Panc1 (cell line): ENCODE results near the gene MAP4K2.

Experiments
- POLR2AphosphoS5 ChIP-seq: IDR thresholded peaks from 2 replicates; pipeline ENCODE4 v1.6.1; 2012; ENCODE audit warnings: mild to moderate bottlenecking, low read depth, low read length, moderate library complexity
- SIN3A ChIP-seq: IDR thresholded peaks from 2 replicates; pipeline ENCODE4 v1.6.1; 2012; ENCODE audit warnings: low read depth, mild to moderate bottlenecking, low read length, moderate library complexity, borderline replicate concordance; ENCODE audit not compliant: insufficient read depth
- TCF7L2 ChIP-seq: IDR thresholded peaks from 2 replicates; pipeline ENCODE4 v1.6.1; 2011; ENCODE audit warnings: mild to moderate bottlenecking, low read depth, low read length, inconsistent platforms
- TF ChIP-seq, protein P1 (sequence below): fragments of 450-650 bp; IDR thresholded peaks from 2 replicates; pipeline ENCODE4 v1.5.1; 2017; ENCODE audit warnings: mild to moderate bottlenecking
- TF ChIP-seq, protein P2 (sequence below), 2 experiments: IDR thresholded peaks; 2 replicates each; pipeline ENCODE4 v1.6.1; 2011 to 2012; ENCODE audit warnings: low read depth in 2 of 2, control low read depth in 1 of 2, low read length in 1 of 2, mild to moderate bottlenecking in 1 of 2, moderate library complexity in 1 of 2; ENCODE audit not compliant: insufficient read depth in 1 of 2

DNA sequence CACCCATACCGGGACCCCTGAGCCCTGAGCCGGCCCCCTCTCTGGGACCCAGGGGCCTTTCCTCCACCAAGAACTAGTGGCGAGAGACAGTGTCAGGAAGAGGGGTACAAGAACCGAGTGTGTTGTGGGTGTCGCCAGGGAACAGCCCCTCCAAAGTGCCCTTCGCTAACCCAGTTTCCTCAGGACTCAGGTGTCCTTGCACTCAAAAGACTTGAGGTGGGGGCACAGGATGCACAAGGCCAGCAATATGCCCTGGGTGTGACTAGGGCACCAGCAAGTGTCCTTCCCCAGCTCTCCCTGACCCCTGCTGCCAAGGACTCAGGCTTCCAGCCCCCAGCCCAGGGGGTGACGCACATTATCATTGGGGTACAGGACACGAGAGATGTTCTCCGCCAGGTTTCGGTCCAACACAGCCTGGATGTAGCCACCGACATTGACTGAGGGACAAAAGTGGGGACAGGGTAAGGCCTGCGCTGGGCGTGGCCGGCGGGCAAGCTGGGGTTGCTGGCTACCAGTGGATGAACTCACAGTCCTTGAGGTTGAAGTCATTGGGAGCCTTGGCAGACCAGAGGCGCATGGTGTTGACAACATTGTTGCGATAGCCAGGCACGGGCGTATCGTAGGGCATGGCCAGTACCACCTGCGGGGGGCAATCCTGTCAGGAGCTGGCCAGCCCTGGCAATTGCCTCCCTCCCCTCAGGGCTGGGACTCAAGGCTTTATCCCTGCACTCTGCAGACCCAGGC lies 47.9 kb downstream of the MAP4K2 start:
- TF ChIP-seq, protein P1, sequence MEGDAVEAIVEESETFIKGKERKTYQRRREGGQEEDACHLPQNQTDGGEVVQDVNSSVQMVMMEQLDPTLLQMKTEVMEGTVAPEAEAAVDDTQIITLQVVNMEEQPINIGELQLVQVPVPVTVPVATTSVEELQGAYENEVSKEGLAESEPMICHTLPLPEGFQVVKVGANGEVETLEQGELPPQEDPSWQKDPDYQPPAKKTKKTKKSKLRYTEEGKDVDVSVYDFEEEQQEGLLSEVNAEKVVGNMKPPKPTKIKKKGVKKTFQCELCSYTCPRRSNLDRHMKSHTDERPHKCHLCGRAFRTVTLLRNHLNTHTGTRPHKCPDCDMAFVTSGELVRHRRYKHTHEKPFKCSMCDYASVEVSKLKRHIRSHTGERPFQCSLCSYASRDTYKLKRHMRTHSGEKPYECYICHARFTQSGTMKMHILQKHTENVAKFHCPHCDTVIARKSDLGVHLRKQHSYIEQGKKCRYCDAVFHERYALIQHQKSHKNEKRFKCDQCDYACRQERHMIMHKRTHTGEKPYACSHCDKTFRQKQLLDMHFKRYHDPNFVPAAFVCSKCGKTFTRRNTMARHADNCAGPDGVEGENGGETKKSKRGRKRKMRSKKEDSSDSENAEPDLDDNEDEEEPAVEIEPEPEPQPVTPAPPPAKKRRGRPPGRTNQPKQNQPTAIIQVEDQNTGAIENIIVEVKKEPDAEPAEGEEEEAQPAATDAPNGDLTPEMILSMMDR = no peak
- TF ChIP-seq, protein P2, sequence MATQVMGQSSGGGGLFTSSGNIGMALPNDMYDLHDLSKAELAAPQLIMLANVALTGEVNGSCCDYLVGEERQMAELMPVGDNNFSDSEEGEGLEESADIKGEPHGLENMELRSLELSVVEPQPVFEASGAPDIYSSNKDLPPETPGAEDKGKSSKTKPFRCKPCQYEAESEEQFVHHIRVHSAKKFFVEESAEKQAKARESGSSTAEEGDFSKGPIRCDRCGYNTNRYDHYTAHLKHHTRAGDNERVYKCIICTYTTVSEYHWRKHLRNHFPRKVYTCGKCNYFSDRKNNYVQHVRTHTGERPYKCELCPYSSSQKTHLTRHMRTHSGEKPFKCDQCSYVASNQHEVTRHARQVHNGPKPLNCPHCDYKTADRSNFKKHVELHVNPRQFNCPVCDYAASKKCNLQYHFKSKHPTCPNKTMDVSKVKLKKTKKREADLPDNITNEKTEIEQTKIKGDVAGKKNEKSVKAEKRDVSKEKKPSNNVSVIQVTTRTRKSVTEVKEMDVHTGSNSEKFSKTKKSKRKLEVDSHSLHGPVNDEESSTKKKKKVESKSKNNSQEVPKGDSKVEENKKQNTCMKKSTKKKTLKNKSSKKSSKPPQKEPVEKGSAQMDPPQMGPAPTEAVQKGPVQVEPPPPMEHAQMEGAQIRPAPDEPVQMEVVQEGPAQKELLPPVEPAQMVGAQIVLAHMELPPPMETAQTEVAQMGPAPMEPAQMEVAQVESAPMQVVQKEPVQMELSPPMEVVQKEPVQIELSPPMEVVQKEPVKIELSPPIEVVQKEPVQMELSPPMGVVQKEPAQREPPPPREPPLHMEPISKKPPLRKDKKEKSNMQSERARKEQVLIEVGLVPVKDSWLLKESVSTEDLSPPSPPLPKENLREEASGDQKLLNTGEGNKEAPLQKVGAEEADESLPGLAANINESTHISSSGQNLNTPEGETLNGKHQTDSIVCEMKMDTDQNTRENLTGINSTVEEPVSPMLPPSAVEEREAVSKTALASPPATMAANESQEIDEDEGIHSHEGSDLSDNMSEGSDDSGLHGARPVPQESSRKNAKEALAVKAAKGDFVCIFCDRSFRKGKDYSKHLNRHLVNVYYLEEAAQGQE (IDR thresholded peaks at IDR 0.05; ENCODE audit: insufficient read depth in 1 of 2, low read depth in 2 of 2, low read length in 1 of 2) = no peak
- no peak for TF ChIP-seq TCF7L2
- no peak for TF ChIP-seq POLR2AphosphoS5
- TF ChIP-seq SIN3A = no peak
